Measurements from ENCODE around the gene ARMC9.

The ARMC9 gene

GRCh38 chr2:231378026-231378722 is 179.7 kb downstream of the ARMC9 start:
- no peak for DNase-seq (ENCODE audit: low read depth in 2 of 2, low spot score in 1 of 2)

GRCh38 chr2:231379266-231380215 is 181.1 kb downstream of the ARMC9 start:
- DNase-seq (ENCODE audit: low read depth in 2 of 2, low spot score in 1 of 2) = no peak

- DNase-seq (ENCODE audit: low read depth in 2 of 2, low spot score in 1 of 2) = no peak
Observed at GRCh38 chr2:231380307-231380706, 181.9 kb downstream of the ARMC9 start.

- no peak for DNase-seq (ENCODE audit: low read depth in 2 of 2, low spot score in 1 of 2)
Observed at GRCh38 chr2:231380991-231381847, 182.8 kb downstream of the ARMC9 start.

GRCh38 chr2:231382116-231382515 is 183.7 kb downstream of the ARMC9 start:
- DNase-seq (ENCODE audit: low read depth in 2 of 2, low spot score in 1 of 2) = no peak

- no peak for DNase-seq (ENCODE audit: low read depth in 2 of 2, low spot score in 1 of 2)
Observed at GRCh38 chr2:231383416-231384108, 185.1 kb downstream of the ARMC9 start.

- DNase-seq (ENCODE audit: low read depth in 2 of 2, low spot score in 1 of 2) = no peak
Observed at GRCh38 chr2:231384109-231384435, 185.6 kb downstream of the ARMC9 start.

- no peak for DNase-seq (ENCODE audit: low read depth in 2 of 2, low spot score in 1 of 2)
Observed at GRCh38 chr2:231384970-231385369, 186.5 kb downstream of the ARMC9 start.

- DNase-seq (ENCODE audit: low read depth in 2 of 2, low spot score in 1 of 2) = no peak
Observed at GRCh38 chr2:231385429-231385828, 187.0 kb downstream of the ARMC9 start.

GRCh38 chr2:231386446-231386845 is 188.0 kb downstream of the ARMC9 start:
- DNase-seq (ENCODE audit: low read depth in 2 of 2, low spot score in 1 of 2) = no peak

GRCh38 chr2:231387904-231388724 is 189.7 kb downstream of the ARMC9 start:
- DNase-seq (ENCODE audit: low read depth in 2 of 2, low spot score in 1 of 2) = no peak

GRCh38 chr2:231388725-231389346 is 190.4 kb downstream of the ARMC9 start:
- DNase-seq (ENCODE audit: low read depth in 2 of 2, low spot score in 1 of 2) = no peak

- no peak for DNase-seq (ENCODE audit: low read depth in 2 of 2, low spot score in 1 of 2)
Observed at GRCh38 chr2:231390667-231391066, 192.2 kb downstream of the ARMC9 start.

GRCh38 chr2:231391981-231392380 is 193.6 kb downstream of the ARMC9 start:
- no peak for DNase-seq (ENCODE audit: low read depth in 2 of 2, low spot score in 1 of 2)

GRCh38 chr2:231392431-231393148 is 194.2 kb downstream of the ARMC9 start:
- no peak for DNase-seq (ENCODE audit: low read depth in 2 of 2, low spot score in 1 of 2)

- DNase-seq (ENCODE audit: low read depth in 2 of 2, low spot score in 1 of 2) = peak in 1 of 2 donors; percentile 22
Observed at GRCh38 chr2:231393149-231394131, 195.0 kb downstream of the ARMC9 start.

GRCh38 chr2:231394211-231395141 is 196.0 kb downstream of the ARMC9 start:
- no peak for DNase-seq (ENCODE audit: low read depth in 2 of 2, low spot score in 1 of 2)
